Measurements from ENCODE around the gene ATP2B2.

The ATP2B2 gene

GRCh38 chr3:10407361-10407760 lies 98.0 kb downstream of the ATP2B2 start:
- no peak for DNase-seq (ENCODE audit: extremely low read depth in 1 of 2, low read depth in 1 of 2)

DNA sequence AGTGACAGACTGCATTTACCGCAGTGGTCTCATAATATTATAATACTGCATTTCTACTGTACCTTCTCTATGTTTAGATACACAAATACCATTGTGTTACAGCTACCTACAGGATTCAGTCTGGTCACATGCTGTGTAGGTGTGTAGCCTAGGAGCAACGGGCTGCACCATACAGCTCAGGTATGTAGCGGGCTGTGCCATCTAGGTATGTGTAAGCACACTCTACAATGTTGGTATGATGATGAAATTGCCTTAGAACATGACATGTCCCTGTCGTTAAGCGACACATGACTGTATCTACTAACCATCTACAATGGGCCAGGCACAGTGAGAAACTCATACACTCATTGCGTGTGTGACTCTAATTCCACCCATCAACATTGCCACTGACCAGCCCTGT lies 99.0 kb downstream of the ATP2B2 start:
- DNase-seq (ENCODE audit: extremely low read depth in 1 of 2, low read depth in 1 of 2): no peak

DNA sequence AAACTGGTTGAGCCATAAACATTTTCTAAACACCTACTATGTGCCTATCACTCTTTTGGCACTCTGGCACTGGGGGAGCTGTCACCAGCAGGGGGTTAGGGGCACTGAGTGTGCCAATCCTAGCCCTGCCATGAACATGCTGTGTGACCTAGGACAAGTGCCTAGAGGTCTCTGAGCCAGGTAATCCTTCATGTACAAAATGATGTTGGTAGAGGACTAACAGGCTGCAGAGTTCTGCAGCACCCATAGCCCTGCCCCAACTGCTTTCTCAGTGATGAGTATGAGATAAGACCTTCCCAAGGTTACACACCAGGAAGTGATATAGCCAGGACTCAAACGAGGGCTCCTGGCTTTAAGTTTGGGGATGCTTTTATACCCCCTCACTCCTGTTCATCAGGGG lies 99.6 kb downstream of the ATP2B2 start:
- no peak for DNase-seq (ENCODE audit: extremely low read depth in 1 of 2, low read depth in 1 of 2)

DNA sequence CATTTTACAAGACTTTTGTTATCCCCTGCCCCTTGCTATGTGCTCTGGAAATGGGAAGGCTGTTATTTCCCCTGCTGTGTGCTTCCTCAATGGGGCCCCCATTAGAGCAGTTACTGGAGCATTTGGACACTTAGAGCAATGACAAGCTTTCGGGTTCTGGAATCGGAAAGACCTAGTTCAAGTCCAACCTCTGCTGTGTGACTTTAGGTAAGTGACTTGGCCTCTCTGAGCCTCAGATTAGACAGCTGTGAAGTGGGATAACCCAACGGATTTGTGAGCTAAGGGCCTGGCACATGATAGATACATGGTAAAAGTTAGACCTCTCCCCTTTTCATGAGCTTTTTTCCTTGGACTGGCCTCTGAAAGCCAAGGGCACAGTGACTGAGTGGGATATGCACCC lies 100.5 kb downstream of the ATP2B2 start:
- DNase-seq (ENCODE audit: extremely low read depth in 1 of 2, low read depth in 1 of 2): no peak

- no peak for DNase-seq (ENCODE audit: extremely low read depth in 1 of 2, low read depth in 1 of 2)
Measured at GRCh38 chr3:10404377-10404776, 101.0 kb downstream of the ATP2B2 start.

DNA sequence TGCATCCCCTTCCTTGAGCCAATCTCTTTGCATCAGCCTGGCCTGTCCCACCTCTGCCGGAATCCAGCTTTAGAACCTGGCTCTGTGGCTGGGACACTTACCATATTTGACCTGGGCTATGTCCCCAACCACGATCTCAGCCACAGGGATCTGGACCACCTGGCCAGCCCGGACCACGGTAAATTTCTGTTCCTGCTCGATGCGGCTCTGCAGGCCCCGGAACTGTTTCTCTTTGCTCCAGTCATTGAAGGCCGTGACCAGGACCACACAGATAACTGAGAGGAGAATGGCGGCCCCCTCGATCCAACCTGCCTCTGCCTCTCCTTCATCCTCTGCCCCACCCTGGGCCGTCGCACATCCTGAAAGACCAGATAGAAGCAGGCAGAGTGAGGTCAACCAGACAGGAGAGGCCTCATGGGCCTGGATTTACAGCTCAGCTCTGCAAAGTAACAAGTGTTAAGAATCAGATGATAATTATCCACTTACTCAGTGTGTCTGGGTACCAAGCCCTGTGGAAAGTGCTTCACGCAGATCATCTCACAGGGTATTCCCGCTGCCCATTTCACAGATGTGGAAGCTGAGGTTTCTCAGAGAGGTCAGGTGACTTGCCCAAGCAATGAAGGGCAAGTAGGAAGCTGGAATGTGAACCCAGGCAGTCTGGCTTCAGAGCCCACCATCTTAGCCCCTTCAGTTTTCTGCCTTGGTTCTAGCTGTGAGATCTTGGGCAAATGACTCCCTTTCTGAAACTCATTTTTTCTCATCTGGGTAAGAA lies 103.2 kb downstream of the ATP2B2 start:
- no peak for DNase-seq (ENCODE audit: extremely low read depth in 1 of 2, low read depth in 1 of 2)

- no peak for DNase-seq (ENCODE audit: extremely low read depth in 1 of 2, low read depth in 1 of 2)
Measured at GRCh38 chr3:10400749-10401495, 104.5 kb downstream of the ATP2B2 start.

GRCh38 chr3:10400050-10400748 lies 105.2 kb downstream of the ATP2B2 start:
- no peak for DNase-seq (ENCODE audit: extremely low read depth in 1 of 2, low read depth in 1 of 2)

- no peak for DNase-seq (ENCODE audit: extremely low read depth in 1 of 2, low read depth in 1 of 2)
Measured at GRCh38 chr3:10399634-10400033, 105.8 kb downstream of the ATP2B2 start.

DNA sequence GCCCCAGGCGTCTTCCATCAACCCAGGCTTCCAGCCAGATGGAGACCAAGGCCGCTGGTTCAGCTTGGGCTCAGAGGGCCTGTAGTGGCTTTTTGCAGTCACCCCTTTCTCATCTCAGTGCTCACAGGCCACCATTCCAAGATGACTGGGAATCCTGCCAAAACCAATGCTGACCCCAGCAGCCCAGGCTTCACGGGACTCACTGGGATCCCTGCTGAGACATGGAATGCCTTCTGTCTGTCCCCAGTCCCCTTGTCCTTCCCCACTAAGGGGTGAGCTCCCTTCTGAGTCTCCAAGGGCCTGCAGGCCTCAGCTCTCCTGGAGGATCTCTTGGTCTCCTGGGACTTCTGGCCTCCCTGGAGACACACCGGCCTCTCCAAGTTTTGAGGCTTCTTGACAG lies 107.0 kb downstream of the ATP2B2 start:
- DNase-seq (ENCODE audit: extremely low read depth in 1 of 2, low read depth in 1 of 2): no peak

GRCh38 chr3:10397879-10398278 lies 107.5 kb downstream of the ATP2B2 start:
- no peak for DNase-seq (ENCODE audit: extremely low read depth in 1 of 2, low read depth in 1 of 2)

DNA sequence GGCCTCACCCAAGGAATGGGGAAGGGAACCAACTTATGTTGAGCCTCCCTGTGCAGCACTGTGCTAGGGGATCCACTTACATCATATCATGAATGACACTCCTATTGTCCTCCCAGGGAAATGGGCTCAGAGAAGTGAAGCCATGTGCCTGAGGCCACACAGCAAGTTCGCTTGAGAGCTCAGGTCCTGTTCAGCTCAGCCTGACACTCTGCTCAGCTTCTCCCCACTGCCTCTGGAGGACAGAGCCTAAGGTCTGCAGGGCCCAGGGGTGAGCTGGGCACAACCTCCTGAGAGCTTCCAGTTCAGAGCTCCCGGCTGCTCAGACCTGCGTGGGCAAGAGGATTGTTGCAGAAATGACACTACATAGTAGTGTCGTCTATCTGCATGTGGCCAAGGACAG lies 108.5 kb downstream of the ATP2B2 start:
- no peak for DNase-seq (ENCODE audit: extremely low read depth in 1 of 2, low read depth in 1 of 2)

DNA sequence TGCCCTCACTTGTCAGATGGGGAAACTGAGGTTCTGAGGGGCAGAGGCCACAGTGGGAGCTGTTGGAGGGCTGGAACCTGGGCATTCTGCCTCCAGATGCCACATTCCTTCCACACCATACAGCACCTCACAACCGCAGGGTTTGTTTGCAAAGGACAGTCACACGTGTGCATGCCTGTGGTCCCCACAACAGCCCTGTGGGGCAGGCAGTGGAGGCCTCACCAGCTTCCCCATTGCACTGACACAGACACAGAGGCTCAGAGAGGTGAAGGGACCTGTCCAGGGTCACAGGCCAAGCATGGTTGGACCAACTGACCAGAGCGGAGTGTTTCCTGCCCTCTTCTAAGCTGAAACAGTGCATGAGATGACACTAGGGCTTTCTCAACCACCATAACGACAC lies 109.3 kb downstream of the ATP2B2 start:
- DNase-seq (ENCODE audit: extremely low read depth in 1 of 2, low read depth in 1 of 2): no peak

- no peak for DNase-seq (ENCODE audit: extremely low read depth in 1 of 2, low read depth in 1 of 2)
Measured at GRCh38 chr3:10395671-10396070, 109.7 kb downstream of the ATP2B2 start.

DNA sequence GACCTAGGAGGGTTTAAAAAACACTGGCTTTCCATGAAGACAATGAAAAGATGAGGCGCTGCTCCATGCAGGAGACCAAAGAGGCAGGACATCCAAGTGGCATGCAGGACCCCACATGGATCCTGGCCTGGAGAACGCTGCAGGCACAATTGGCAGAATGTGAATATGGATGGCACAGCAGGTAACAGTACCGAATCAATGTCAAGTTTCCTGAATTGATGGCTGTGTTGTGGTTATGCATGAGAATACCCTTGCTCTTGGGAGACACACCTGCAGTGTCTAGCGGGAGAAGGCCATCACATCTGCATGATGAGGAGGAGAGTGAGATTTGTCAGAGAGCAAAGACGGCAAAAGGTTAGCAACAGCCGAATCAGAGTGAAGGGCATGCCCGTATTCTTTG lies 110.2 kb downstream of the ATP2B2 start:
- DNase-seq (ENCODE audit: extremely low read depth in 1 of 2, low read depth in 1 of 2): no peak

DNA sequence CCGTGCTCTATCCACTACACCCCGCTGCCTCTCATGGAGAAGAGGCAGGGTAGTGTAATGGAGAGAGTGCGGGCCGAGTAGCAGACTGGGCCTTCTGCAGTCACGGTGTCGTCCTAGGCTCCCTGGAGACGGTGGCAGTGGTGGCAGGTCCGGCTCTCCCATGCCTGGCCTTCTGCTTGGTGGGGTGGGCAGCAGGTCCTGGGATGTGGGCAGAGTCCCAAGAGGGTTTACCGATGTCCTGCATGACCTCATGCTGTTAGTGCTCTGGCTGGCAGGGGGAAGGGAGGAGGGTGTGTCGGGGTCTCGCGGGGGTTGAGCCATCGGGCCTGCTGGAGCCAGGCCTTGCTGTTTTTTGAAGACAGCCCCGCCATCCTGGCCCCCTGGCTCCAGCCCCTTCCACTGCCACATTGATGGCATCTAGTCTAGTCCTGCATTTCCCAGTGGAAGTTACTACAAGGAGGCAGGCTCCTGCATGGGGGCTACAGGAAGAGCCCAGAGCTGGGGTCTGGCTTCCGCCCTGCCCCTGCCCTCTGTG lies 110.8 kb downstream of the ATP2B2 start:
- no peak for DNase-seq (ENCODE audit: extremely low read depth in 1 of 2, low read depth in 1 of 2)

GRCh38 chr3:10393514-10393913 lies 111.9 kb downstream of the ATP2B2 start:
- DNase-seq (ENCODE audit: extremely low read depth in 1 of 2, low read depth in 1 of 2): no peak

GRCh38 chr3:10392906-10393461 lies 112.4 kb downstream of the ATP2B2 start:
- no peak for DNase-seq (ENCODE audit: extremely low read depth in 1 of 2, low read depth in 1 of 2)

GRCh38 chr3:10392244-10392643 lies 113.1 kb downstream of the ATP2B2 start:
- DNase-seq (ENCODE audit: extremely low read depth in 1 of 2, low read depth in 1 of 2): no peak

GRCh38 chr3:10391391-10391790 lies 114.0 kb downstream of the ATP2B2 start:
- no peak for DNase-seq (ENCODE audit: extremely low read depth in 1 of 2, low read depth in 1 of 2)

DNA sequence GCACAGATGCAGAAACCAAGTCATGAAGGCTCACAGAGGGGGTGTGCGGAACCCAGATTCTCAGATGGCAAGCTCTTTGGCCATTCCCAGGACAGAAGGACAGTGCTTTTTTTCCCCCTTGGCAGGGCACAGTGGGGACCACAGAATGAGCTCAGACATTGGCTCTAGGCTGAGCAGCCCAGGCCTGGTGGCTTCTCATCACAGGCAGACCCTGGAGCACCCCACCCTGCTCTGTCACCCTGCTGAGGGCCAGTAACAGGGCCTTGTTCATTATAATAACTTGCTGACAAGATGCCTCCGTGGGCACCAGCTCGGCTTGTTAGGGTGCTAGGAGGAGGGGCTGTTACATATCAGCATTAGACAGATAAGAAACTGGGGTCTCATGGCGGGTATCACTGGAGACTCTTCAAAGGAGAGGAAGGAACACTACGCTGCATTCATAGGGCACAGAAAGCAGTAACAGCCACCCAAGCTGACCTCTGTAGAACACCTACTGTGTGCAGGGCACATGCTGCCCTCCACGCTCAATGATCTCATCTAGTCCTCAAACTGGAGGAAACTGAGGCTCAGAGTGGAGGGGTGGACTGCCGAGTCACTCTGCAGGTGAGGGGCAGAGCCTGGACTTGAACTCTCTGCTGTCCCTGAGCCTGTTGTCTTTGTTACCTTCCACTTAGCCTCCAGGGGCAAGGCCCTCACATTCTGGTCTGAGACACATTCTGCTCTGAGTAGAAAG lies 114.6 kb downstream of the ATP2B2 start:
- DNase-seq (ENCODE audit: extremely low read depth in 1 of 2, low read depth in 1 of 2): no peak
